Muscle of leg (tissue), 11 donors: ENCODE results near the gene KCNK1. TPM values are rescaled to one million over a fixed set of nuclear protein-coding genes. Genes with fewer than 3 reads are reported as not detected.
"Not testable (repeated sequence)": the region's sequence is repeated elsewhere in the genome, so short reads cannot be mapped to it uniquely, and the experiment has no call there.

Experiments used
- DNase-seq: peaks from one replicate; pipeline ENCODE4 v3.0.0; 2013
- H3K27ac ChIP-seq: one replicate; pipeline ENCODE4 v1.5.1; 2013; ENCODE audit warnings: mild to moderate bottlenecking, low read length, control low read depth
- H3K27me3 ChIP-seq: one replicate; pipeline ENCODE4 v1.6.1; 2013; ENCODE audit warnings: low read length; ENCODE audit not compliant: control insufficient read depth, insufficient read depth
- H3K36me3 ChIP-seq: one replicate; pipeline ENCODE4 v1.6.1; 2013; ENCODE audit warnings: low read length; ENCODE audit not compliant: control insufficient read depth, insufficient read depth
- H3K4me1 ChIP-seq: one replicate; pipeline ENCODE4 v1.6.1; 2013; ENCODE audit warnings: low read length; ENCODE audit not compliant: control insufficient read depth, insufficient read depth
- H3K4me3 ChIP-seq: one replicate; pipeline ENCODE4 v1.5.1; 2013; ENCODE audit warnings: low read length, control low read depth
- H3K9me3 ChIP-seq: replicated peaks from 2 replicates; pipeline ENCODE4 v1.6.1; 2013; ENCODE audit warnings: low read depth, low read length; ENCODE audit not compliant: control insufficient read depth
- WGBS: methylation state at CpG from one replicate; pipeline ENCODE4 v1.1.5; 2013; ENCODE audit warnings: missing lambda C conversion rate; ENCODE audit not compliant: insufficient coverage; 5-methylcytosine and 5-hydroxymethylcytosine counted together
- polyA plus RNA-seq, 8 donors: library from polyadenylated mRNA; unstranded; fragments of 120-200 nt; gene quantifications; one replicate each; pipeline versions ENCODE4 v1.2.1 to v1.2.3, GENCODE V29; 2013; ENCODE audit warnings: inconsistent platforms in 1 of 8, low replicate concordance in 1 of 8; ENCODE audit not compliant: insufficient read length in 8 of 8, insufficient read depth in 1 of 8
- total RNA-seq: library from RNA; stranded (reverse); fragments of 120-200 nt; gene quantifications from one replicate; pipeline ENCODE4 v1.2.4, GENCODE V29; 2013

KCNK1 gene
- total and polyA plus RNA-seq, 9 donors = 0.97 to 4.2 (median 1.9) TPM

DNA sequence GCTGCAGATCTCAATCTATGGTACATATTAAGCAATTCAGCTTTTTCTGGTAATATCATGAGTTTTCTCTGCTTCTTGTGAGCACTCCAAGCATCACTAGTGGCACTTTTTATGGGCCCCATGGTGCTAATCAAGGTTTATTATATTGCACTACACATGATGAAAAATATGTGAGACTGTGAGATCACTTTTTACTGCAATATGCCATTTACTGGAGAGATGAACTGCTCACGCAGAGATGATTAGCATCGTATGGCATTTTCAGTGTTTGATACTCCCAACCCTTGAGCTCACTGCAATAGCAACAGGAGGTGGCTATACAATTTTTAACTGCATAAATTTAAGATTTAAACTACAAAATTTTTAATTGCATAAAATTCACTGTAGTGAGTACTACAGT lies 8.7 kb upstream of the KCNK1 start:
- DNase-seq = no peak
- no CpG with 5 or more reads among the region's 2 CpGs for WGBS
- H3K27ac ChIP-seq = no peak overlapping the region
- peaks cover 2% of the 10 kb centered on the region for H3K27me3 ChIP-seq
- no peaks in the 10 kb centered on the region for H3K4me1 ChIP-seq
- H3K9me3 ChIP-seq = peaks cover 3% of the 10 kb centered on the region
- no peaks in the 10 kb centered on the region for H3K36me3 ChIP-seq
- H3K4me3 ChIP-seq = no peak overlapping the region

- Histone ChIP-seq H3K9me3 (peaks cover 3% of the 10 kb centered on the region), H3K4me1 (no peaks in the 10 kb centered on the region), H3K4me3 (no peak overlapping the region), H3K27me3 (peaks cover 9% of the 10 kb centered on the region), H3K36me3 (no peaks in the 10 kb centered on the region), H3K27ac (no peak overlapping the region)
- WGBS = 95% methylated on average over 3 of the region's 5 CpGs
- DNase-seq = no peak
These were observed 7.1 kb upstream of the KCNK1 start for GRCh38 chr1:233606813-233607212.

DNA sequence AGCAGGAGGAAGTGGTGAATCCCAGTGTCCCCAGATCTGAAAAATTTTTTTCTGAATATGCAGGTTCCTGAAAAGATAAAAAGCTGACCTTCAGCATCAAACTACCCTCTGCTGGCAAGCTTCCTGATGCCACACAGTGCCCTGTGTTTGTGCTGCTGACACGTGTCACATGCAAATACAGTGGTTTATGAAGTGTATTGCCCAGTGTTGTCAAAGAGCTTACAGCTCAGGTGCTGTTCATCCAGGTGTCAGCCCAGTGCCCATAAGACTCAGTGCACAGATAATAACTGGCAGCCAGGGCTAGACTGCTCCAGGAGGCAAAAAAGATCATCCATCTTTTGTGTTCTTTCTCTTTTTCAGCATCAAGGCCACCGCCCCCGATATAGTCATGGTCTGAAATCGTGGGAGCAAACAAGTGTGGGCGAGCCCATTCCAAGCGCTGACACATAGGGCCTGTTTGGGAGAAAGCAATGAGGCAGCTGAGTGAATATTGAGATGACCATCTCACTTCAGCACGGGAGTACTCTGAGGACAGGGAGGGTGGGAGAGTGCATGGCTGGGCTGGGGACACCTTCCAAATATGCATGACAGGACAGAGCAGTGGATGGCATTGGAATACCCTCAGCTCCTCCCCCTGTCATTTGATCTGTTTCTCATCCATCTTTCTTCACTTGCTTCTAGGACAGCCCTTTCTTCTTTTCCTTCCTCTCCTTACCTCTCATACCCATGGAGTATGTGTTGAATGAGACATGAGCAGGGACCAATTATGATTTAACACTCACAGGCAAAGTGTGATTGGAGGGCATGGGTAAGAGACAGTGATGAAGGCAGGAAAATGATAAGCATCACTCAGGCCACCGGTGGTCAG lies 6.4 kb upstream of the KCNK1 start:
- Histone ChIP-seq H3K9me3 (peaks cover 3% of the 10 kb centered on the region), H3K4me3 (no peak overlapping the region), H3K36me3 (no peaks in the 10 kb centered on the region), H3K4me1 (no peaks in the 10 kb centered on the region), H3K27ac (no peak overlapping the region), H3K27me3 (peaks cover 13% of the 10 kb centered on the region)
- no peak for DNase-seq
- WGBS = 76% methylated on average over 6 of the region's 8 CpGs

DNA sequence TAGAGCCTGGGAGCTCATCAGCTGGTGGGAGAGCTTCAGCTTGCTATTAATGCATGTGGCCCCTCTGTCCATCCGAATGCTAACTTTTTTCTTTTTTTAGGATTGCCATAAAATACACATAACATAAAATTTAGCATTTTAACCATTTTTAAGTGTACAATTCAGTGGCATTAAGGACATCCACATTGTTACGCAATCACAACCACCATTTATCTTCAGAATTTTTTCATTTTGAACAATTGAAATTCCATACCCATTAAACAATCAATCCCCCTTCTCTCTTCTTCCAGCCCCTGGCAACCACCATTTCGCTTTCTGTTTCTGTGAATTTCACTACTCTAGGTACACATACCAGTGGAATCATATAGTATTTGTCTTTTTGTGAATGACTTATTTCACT lies 4.9 kb upstream of the KCNK1 start:
- WGBS = 69% methylated on average over 2 of the region's 3 CpGs
- H3K9me3 ChIP-seq = peaks cover 3% of the 10 kb centered on the region
- H3K36me3 ChIP-seq = no peaks in the 10 kb centered on the region
- no peak for DNase-seq
- no peak overlapping the region for H3K27ac ChIP-seq
- H3K27me3 ChIP-seq = peaks cover 22% of the 10 kb centered on the region
- H3K4me3 ChIP-seq = no peak overlapping the region
- no peaks in the 10 kb centered on the region for H3K4me1 ChIP-seq

DNA sequence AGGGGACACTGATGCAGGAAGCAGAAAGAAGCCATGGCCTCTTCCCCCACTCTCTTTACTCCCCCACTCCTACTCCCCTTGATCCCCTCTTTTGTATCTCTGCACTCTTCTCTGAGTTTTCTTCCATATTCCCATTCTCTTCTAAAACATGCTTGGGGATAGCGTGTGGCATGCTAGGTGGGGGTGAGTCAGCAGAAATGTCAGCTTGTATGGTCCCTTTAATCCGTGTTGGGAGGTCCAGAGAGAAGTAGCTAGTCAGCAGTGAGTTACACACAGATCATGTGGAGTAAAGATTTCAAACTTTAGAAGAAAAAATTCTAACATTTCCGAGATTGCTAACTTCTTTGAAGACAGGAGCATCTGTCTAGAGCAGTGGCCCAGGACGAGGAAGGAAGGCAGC lies 4.0 kb upstream of the KCNK1 start:
- Histone ChIP-seq H3K27me3 (peaks cover 31% of the 10 kb centered on the region), H3K4me3 (no peak overlapping the region), H3K9me3 (no peaks in the 10 kb centered on the region), H3K4me1 (peaks cover 9% of the 10 kb centered on the region), H3K36me3 (no peaks in the 10 kb centered on the region), H3K27ac (no peak overlapping the region)
- 77% methylated on average over 3 of the region's 4 CpGs for WGBS
- DNase-seq = no peak

DNA sequence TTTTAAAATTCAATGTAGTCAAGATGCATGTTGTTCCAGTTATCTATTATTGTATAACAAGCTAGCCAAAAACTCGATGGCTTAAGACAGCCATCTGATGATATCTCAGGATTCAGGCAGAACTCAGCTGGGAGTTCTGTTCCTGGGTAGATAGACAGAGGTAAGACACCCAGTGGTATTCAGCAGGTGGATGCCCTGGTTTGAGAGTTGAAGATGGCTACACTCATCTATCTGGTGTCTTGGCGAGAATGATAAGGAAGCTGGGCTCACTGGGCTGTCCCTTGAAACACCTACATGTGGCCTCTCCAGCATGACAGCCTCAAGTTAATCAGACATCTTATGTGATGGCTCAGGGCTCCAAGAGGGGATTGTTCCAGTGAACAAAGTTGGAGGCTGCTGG lies 3.3 kb upstream of the KCNK1 start:
- Histone ChIP-seq H3K9me3 (no peaks in the 10 kb centered on the region), H3K4me3 (no peak overlapping the region), H3K27me3 (peaks cover 38% of the 10 kb centered on the region), H3K36me3 (no peaks in the 10 kb centered on the region), H3K27ac (no peak overlapping the region), H3K4me1 (peaks cover 10% of the 10 kb centered on the region)
- WGBS = no CpG with 5 or more reads among the region's 2 CpGs
- DNase-seq = no peak

- Histone ChIP-seq H3K4me1 (peaks cover 10% of the 10 kb centered on the region), H3K27me3 (peaks cover 38% of the 10 kb centered on the region)
- 80% methylated on average over 1 of the region's 5 CpGs for WGBS
- H3K27ac ChIP-seq, H3K36me3 ChIP-seq, H3K4me3 ChIP-seq, DNase-seq, H3K9me3 ChIP-seq: not testable (repeated sequence)
These were observed 2.5 kb upstream of the KCNK1 start for GRCh38 chr1:233611363-233611762.

DNA sequence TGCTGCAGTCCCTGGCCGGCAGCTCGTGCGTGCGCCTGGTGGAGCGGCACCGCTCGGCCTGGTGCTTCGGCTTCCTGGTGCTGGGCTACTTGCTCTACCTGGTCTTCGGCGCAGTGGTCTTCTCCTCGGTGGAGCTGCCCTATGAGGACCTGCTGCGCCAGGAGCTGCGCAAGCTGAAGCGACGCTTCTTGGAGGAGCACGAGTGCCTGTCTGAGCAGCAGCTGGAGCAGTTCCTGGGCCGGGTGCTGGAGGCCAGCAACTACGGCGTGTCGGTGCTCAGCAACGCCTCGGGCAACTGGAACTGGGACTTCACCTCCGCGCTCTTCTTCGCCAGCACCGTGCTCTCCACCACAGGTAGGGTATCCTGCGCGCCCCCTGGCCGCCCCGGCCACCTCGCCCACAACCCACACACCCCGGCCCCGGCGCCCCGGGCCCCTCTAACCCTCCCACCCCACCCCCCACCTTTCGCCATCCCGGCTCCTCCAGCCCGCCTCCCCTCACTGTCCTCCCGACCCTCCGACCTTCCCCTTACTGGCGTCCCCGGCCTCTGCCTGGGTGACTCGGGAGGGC lies 352 bp downstream of the KCNK1 start:
- Histone ChIP-seq H3K9me3 (no peaks in the 10 kb centered on the region), H3K4me3 (peak overlapping the region; percentile 55), H3K27ac (peak overlapping the region; percentile 65), H3K36me3 (no peaks in the 10 kb centered on the region), H3K4me1 (peaks cover 10% of the 10 kb centered on the region), H3K27me3 (peaks cover 42% of the 10 kb centered on the region)
- peak; percentile 66 for DNase-seq
- WGBS = 0% methylated on average over 31 of the region's 43 CpGs

DNA sequence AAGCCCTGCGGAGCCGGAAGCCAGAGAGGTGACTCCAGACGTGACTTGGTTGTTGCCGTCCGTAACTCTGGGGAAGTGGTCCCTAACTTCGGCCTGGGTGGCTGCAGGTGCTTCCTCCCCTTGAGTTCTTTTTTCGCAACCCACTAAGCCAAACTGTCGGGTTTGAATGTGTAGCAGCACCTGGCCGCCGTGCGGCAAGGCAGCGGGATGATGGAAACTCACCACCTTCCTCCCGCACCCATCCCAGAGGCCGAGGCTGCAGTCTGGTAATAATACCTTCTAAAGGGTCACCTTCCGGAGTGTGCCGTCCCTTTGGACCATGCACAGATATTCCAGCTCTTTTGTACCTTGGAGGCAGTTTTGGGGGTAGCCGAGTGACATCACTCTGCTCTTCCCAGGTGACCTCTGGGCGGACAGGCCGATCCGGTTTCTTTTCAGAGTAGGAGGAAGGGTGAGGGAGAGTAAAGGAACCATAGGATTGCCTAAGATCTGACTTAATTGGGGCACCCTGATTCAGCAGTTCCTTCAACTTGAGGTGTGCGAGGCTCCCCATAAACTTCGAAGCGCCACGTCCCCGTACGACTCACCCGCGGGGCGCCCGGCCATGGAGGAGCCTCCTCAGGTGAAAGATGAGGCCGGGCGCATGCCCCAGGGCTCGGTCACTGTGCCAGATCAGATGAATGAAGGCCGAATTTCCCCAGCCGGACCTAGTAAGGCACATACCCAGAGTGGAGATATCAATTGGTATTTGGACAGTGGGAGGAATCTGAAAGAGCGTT lies 1.0 kb downstream of the KCNK1 start:
- Histone ChIP-seq H3K27ac (no peak overlapping the region), H3K4me3 (peak overlapping the region; percentile 55), H3K9me3 (no peaks in the 10 kb centered on the region), H3K36me3 (no peaks in the 10 kb centered on the region), H3K27me3 (peaks cover 42% of the 10 kb centered on the region), H3K4me1 (peaks cover 10% of the 10 kb centered on the region)
- peak; percentile 9 for DNase-seq
- WGBS = 16% methylated on average over 24 of the region's 36 CpGs

DNA sequence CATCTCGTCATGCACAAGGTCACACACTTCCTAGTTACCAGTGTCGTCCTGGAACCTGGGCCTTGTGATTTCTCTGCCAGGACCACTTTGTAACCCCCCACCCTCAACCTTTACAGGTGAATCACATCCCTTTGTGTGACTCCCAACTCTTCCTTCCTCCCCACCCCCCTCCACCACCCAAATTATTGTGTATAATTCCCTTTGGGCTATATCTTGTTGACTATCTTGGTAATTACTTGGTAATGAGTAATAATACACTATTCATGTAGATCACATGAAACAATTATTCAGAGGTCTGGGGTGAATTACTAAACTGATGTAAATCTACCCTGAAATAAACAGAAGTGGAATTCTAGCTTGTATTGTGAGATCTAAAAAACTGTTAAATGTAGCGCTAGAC lies 1.7 kb downstream of the KCNK1 start:
- H3K27me3 ChIP-seq = peaks cover 42% of the 10 kb centered on the region
- H3K9me3 ChIP-seq = no peaks in the 10 kb centered on the region
- no peak overlapping the region for H3K4me3 ChIP-seq
- no peak for DNase-seq
- H3K4me1 ChIP-seq = peaks cover 10% of the 10 kb centered on the region
- 59% methylated on average over 2 of the region's 3 CpGs for WGBS
- no peaks in the 10 kb centered on the region for H3K36me3 ChIP-seq
- no peak overlapping the region for H3K27ac ChIP-seq
